Measurements from ENCODE around the gene CCM2. TPM values are rescaled to one million over a fixed set of nuclear protein-coding genes. Genes with fewer than 3 reads are reported as not detected.

Gene CCM2
- total RNA-seq, 2 experiments from 2014 or later, result 48.8 to 52.8 TPM

GRCh38 chr7:45098983-45099839 is 99.2 kb downstream of the CCM2 start:
- H3K4me1 ChIP-seq (ENCODE audit: insufficient read depth, low read length), result peaks cover 2% of the 10 kb centered on the region
- CTCF ChIA-PET, result no interaction called here
- H3K27ac ChIP-seq (ENCODE audit: low read depth in 1 of 2, low read length in 2 of 2), result no peak overlapping the region
- peak in 1 of 14 experiments; percentile 4 for DNase-seq
- Mint-ChIP-seq H3K27ac (no peak overlapping the region), H3K36me3 (ENCODE audit: low read depth) (peaks cover 62% of the 10 kb centered on the region), H3K9me3 (no peaks in the 10 kb centered on the region), H3K4me3 (no peak overlapping the region), H3K4me1 (ENCODE audit: low read depth) (no peaks in the 10 kb centered on the region), H3K27me3 (no peaks in the 10 kb centered on the region)
- H3K4me3 ChIP-seq (ENCODE audit: low read length), result no peak overlapping the region
- peaks cover 58% of the 10 kb centered on the region for H3K36me3 ChIP-seq (ENCODE audit: insufficient read depth, low read length)
- no peaks in the 10 kb centered on the region for H3K27me3 ChIP-seq (ENCODE audit: control insufficient read depth in 1 of 2, insufficient read depth in 2 of 2, low read length in 2 of 2)
- intact Hi-C loops (cut with DNase I, micrococcal nuclease), result no loop called here
- POLR2A ChIA-PET, result interaction anchor here (0.7 kb wide), 1 partner anchor 12 kb away, joined by 3 read pairs; no protein-coding TSS in a partner anchor
- H3K9me3 ChIP-seq (ENCODE audit: control insufficient read depth in 1 of 2, insufficient read depth in 1 of 2, low read length in 2 of 2), result peaks cover 0 to 3% of the 10 kb centered on the region in 2 experiments
- TF ChIP-seq CTCF (IDR thresholded peaks at IDR 0.05), result no peak
- ATAC-seq (ENCODE audit: poor library complexity), result no peak

GRCh38 chr7:45099891-45100760 is 100.1 kb downstream of the CCM2 start:
- no peak for TF ChIP-seq CTCF (IDR thresholded peaks at IDR 0.05)
- no peaks in the 10 kb centered on the region for H3K9me3 ChIP-seq (ENCODE audit: control insufficient read depth in 1 of 2, insufficient read depth in 1 of 2, low read length in 2 of 2)
- no peak overlapping the region for H3K4me3 ChIP-seq (ENCODE audit: low read length)
- DNase-seq (peak in 1 of 14 experiments; percentile 4), ATAC-seq (ENCODE audit: poor library complexity) (no peak)
- H3K4me1 ChIP-seq (ENCODE audit: insufficient read depth, low read length), result peaks cover 10% of the 10 kb centered on the region
- Mint-ChIP-seq H3K4me3 (no peak overlapping the region), H3K27ac (no peak overlapping the region), H3K27me3 (no peaks in the 10 kb centered on the region), H3K4me1 (ENCODE audit: low read depth) (no peaks in the 10 kb centered on the region), H3K36me3 (ENCODE audit: low read depth) (peaks cover 71% of the 10 kb centered on the region), H3K9me3 (no peaks in the 10 kb centered on the region)
- CTCF ChIA-PET, result no interaction called here
- POLR2A ChIA-PET, result interaction anchor here (0.5 to 0.7 kb wide), 2 partner anchors 10 to 13 kb away, joined by 3 read pairs; no protein-coding TSS in a partner anchor
- no peaks in the 10 kb centered on the region for H3K27me3 ChIP-seq (ENCODE audit: control insufficient read depth in 1 of 2, insufficient read depth in 2 of 2, low read length in 2 of 2)
- H3K27ac ChIP-seq (ENCODE audit: low read depth in 1 of 2, low read length in 2 of 2), result no peak overlapping the region
- intact Hi-C loops (cut with DNase I, micrococcal nuclease), result no loop called here
- H3K36me3 ChIP-seq (ENCODE audit: insufficient read depth, low read length), result peaks cover 67% of the 10 kb centered on the region

DNA sequence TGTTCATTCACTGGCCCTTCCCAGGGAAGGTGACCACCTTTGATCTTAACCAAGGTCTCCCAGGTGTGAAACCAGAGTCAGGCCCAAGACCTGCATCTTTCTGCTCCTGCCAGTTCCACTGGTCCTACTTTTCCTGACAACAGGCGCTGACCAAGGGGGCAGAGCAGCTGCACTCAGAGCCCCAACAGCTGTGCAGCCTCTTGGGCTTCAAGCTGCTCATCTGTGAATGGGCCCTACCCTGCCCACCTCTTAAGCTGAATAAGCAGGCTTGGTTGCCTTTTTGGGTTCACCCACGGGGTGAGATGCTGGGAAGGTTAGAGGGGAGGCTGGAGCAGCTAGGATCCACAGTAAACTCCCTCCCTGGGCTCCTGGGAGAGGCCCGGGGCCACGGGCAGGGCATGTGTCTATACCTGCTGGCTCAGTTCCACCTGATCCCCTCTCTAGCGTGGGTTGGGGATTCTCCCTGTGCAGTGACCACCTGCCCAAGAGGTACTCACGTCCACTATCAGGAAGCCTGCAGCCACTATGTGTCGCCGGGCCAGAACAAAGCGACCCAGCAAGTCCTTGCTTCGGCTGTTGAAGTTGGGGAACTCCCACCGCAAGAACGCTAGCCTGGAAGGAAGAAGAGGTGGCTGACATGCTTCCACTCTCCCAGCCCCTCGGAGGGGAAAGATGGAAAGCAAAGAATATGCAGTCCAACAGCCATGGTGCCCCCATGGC is 100.9 kb downstream of the CCM2 start:
- intact Hi-C loops (cut with DNase I, micrococcal nuclease), result no loop called here
- ATAC-seq (ENCODE audit: poor library complexity), result no peak
- Histone ChIP-seq H3K4me1 (ENCODE audit: insufficient read depth, low read length) (peaks cover 17% of the 10 kb centered on the region), H3K9me3 (ENCODE audit: control insufficient read depth in 1 of 2, insufficient read depth in 1 of 2, low read length in 2 of 2) (no peaks in the 10 kb centered on the region), H3K36me3 (ENCODE audit: insufficient read depth, low read length) (peaks cover 75% of the 10 kb centered on the region), H3K4me3 (ENCODE audit: low read length) (no peak overlapping the region), H3K27me3 (ENCODE audit: control insufficient read depth in 1 of 2, insufficient read depth in 2 of 2, low read length in 2 of 2) (no peaks in the 10 kb centered on the region), H3K27ac (ENCODE audit: low read depth in 1 of 2, low read length in 2 of 2) (peak overlapping the region in 1 of 2 donors; percentile 4)
- ChIA-PET CTCF (no interaction called here), POLR2A (interaction anchor here (0.5 kb wide), 1 partner anchor 10 kb away, joined by 3 read pairs; no protein-coding TSS in a partner anchor)
- Mint-ChIP-seq H3K27ac (no peak overlapping the region), H3K27me3 (no peaks in the 10 kb centered on the region), H3K36me3 (ENCODE audit: low read depth) (peaks cover 79% of the 10 kb centered on the region), H3K9me3 (no peaks in the 10 kb centered on the region), H3K4me1 (ENCODE audit: low read depth) (peaks cover 2% of the 10 kb centered on the region), H3K4me3 (no peak overlapping the region)
- DNase-seq, result peak in 1 of 14 experiments; percentile 7
- no peak for TF ChIP-seq CTCF (IDR thresholded peaks at IDR 0.05)
